CD4-positive, alpha-beta T cell treated with Interleukin-17A for 4 hours (primary cell): Measurements from ENCODE around the gene RUNDC1.
"Not testable (repeated sequence)": the region's sequence is repeated elsewhere in the genome, so short reads cannot be mapped to it uniquely, and the experiment has no call there.

Experiments
- DNase-seq: peaks from one replicate; pipeline ENCODE4 v3.0.0-alpha.2; 2020; ENCODE audit warnings: mixed read lengths

Gene RUNDC1

DNA sequence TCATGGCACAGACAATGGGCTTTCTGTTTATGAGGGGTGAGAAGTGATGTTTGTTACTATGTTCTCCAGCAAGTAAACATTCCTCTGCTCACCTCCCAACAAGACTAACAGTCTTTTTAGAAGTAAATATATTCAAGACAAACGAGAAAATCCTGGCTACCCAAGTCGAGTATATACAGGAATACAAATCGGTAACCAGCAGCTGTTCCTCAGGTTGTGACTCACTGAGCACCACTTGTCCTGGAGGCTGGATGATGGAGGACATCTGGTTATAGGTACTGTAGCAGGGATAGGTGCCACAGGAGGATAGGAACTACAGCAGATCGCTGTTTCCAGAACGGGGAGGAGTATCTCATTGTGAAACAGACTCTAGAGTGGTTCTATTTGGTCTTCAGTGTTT lies 12.5 kb downstream of the RUNDC1 start:
- no peak for DNase-seq

DNA sequence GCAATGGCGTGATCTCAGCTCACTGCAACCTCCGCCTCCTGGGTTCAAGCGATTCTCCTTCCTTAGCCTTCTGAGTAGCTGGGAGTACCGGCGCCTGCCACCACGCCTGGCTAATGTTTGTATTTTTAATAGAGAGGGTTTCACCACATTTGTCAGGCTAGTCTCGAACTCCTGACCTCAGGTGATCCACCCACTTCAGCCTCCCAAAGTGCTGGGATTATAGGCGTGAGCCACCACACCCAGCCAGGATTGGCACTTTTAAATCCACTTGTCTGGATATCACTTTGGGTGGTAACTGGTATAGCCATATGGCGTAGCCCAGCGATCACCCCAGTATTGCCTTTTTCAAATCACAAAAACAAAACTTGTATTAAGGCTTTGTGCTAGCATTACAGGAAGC lies 13.5 kb downstream of the RUNDC1 start:
- not testable (repeated sequence) for DNase-seq

DNA sequence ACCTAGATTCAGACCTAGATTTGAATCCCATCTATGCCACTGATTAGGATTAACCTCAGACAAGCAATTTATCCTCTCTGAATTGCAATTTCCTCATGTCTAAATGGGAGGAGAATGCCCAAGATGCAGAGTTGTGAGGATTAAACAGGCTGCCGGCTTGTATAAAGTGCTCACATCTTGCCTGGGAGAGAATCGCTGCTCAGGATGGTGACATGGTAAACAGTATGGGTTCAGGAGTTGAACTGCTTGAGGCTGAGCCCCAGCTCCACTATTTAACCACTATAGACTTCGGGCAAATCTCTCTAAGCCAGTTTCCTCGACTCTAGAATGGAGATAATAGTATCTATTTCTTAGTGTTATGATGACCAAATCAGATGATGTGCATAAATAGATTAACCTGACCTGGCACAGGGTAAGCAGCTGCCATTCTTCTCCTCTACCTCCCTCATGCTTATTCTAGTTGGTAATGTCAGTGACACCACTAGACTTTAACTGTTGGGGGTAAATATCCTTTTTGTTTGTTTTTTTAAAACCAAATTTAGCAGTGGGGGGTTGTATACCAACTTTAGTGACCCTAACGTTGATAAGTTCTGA lies 17.1 kb downstream of the RUNDC1 start:
- DNase-seq, result no peak

DNA sequence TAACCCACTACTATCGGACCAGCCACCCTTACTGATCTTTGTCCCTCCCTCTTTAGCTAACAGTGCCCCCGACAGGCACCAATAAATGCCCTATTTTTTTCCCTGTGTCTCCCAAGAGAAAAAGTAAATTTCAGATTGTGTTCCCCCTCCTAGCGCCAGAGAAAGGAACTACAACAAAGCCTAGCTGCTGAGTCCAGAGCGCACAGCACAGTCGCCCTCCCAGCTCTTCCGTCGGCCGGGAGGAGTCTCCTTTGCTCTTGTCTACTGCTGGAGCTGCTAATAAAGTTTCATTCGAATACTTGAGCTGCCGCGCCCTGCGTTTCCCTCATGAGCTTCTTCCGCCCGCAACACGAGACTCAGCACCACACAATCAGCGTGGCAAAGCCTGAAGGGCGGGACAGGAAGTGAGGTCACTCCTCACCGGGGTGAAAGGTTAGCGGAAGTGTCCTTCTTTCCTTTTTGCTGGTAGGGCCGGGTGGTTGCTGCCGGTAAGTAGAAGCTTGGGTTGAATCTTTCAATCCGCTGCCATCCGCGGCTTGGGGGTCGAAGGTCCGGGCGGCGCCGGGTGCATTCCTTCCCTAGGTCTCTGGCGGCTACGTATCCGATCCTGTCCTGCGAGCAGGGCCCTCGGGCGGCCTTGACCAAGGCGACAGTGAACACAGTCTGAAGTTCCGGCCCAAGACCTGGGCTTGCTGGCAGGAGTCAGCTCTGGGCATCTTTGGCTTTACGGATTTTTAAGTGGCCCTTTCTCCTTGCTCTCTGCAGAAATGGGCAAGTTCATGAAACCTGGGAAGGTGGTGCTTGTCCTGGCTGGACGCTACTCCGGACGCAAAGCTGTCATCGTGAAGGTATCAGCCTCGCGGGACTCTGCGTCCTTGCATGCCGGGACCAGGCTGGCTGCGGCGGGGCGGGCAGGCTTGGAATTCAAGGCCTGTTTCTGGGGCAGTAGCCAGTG lies 17.9 kb downstream of the RUNDC1 start, which contains the start of gene RPL27:
TSS of gene RPL27 (plus strand) at position 436 of the 955 bp plus-strand sequence. CDS start at position 768, 332 bp downstream.
- DNase-seq, result peak; percentile 98

DNA sequence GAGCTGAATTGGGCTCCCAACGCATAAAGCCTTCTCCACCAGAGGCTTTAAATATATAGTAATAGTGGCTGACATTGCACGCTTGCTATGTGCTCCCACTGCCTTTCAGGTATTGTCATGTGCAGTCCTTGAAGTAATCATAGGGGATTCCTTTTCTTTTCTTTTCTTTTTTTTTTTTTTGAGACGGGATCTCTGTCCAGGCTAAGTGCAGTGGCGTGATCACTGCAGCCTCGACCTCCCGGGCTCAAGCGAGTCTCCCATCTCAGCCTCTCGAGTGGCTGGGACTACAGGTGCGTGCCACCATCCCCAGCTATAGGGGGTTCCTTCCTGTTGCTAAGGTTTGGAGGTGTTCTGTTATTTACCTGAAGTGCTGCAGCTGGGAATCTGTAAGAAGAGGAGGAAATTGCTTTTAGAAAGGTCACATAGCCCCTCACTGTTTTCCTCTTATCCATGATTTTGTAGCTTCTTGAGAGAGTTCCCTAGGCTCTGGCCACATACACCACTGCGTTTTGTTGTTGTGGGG lies 18.7 kb downstream of the RUNDC1 start:
- no peak for DNase-seq

DNA sequence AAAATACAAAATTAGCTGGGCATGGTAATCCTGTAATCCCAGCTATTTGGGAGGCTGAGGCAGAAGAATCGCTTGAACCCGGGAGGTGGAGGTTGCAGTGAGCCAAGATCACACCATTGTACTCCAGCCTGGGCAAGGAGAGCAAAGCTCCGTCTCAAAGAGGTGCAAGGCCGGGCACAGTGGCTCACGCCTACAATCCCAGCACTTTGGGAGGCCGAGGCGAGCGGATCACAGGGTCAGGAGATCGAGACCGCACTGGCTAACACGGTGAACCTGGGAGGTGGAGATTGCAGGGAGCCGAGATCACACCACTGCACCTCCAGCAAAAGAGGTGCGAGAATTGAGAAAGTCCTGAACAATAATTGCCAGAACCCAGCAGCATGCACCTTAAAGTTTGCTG lies 20.5 kb downstream of the RUNDC1 start:
- DNase-seq, result not testable (repeated sequence)

DNA sequence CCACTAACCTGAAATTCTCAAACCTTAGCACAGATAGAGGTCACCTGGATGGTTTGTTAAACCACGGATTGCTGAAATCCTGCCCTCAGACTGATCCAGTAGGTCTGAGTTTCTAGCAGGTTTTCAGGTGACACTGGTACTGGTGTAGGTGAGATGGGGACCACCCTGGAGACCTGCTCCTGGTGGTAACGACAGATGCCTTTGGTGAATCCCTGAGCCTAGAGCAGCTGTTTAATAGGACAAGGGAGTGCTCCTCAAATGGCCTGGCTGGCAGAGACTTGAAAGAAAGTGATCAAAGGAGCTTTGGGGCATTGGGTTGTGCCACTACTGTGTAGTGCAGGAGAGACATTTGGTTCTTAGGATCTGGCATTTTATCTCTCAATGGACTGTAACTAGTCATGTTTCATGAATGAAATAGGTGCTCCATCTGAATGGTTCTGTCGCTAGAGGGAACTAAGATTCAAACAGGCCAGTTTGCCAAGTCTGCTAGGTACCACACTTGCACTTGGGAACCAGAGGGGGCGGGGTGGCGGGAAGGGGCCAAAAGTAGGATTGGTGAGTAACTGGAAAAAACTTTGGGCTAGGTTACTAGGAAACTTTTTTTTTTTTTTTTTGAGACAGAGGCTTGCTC lies 23.3 kb downstream of the RUNDC1 start:
- DNase-seq, result no peak

DNA sequence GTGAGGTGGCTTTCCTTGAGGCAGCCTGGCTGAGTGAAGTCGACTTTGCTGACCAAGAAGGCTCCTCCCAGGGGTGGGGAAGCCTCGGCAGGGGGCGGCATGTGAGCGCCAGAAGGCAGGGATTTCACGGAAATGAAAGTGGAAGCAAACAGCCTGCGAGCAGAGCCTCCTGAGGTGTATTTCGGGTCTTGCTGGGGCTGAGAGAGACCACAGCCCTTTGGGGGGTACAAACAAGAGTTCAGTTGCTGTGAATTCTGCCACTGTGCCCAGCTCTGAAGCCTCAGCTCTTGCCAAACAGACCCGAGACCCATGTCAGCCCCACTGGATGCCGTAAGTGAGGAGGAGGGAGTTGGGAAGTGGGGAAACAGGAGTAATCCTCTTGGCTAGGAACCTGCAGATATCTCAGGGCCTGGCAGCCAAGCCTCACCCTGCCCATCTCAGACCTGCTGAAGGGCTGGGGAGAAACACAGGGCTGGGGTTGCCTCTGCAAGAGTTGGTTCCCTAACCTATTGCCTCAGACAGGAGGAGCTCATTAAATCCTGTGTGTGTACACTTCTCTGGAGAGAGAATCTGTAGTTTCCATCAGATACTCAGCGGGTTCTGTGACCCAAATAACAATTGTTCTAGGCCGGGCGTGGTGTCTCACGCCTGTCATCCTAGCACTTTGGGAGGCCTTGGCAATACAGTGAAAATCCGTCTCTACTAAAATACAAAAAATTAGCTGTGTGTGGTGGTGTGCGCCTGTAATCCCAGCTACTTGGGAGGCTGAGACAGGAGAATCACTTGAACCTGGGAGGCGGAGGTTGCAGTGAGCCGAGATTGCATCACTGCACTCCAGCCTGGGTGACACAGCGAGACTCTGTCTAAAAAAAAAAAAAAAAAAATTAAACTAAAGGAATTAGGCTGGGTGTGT lies 26.5 kb downstream of the RUNDC1 start, which contains the start of gene IFI35:
TSS of gene IFI35 (plus strand) at position 146 of the 913 bp plus-strand sequence. CDS start at position 310, 164 bp downstream.
- peak; percentile 89 for DNase-seq

DNA sequence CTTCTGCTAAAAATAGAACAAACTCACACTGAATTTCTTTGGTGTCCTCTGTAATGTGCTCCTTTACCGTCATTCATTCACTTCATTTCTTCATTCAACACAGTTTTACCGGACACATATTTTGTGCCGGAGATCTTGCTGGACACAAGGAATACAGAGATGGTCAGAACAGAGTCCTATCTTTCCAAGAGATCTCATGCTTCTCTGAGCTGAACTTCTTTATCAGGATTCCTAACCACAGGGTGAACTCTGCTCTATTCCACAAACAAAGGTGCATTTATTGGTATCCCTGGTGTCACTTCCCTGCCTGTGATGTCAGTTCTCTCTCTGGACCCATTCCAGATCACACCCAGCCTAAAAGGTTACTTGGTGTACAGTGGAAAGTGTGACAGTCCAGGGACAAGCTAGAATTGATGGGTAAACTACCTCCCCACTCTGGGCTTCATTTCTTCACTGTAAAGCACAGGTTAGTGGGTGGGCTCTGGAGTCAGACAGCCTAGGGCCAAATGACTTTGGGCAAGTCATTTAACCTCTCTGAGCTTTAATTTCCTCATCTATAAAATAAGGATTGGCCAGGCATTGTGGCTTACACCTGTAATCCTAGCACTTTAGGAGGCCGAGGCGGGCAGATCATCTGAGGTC lies 30.4 kb downstream of the RUNDC1 start:
- no peak for DNase-seq

DNA sequence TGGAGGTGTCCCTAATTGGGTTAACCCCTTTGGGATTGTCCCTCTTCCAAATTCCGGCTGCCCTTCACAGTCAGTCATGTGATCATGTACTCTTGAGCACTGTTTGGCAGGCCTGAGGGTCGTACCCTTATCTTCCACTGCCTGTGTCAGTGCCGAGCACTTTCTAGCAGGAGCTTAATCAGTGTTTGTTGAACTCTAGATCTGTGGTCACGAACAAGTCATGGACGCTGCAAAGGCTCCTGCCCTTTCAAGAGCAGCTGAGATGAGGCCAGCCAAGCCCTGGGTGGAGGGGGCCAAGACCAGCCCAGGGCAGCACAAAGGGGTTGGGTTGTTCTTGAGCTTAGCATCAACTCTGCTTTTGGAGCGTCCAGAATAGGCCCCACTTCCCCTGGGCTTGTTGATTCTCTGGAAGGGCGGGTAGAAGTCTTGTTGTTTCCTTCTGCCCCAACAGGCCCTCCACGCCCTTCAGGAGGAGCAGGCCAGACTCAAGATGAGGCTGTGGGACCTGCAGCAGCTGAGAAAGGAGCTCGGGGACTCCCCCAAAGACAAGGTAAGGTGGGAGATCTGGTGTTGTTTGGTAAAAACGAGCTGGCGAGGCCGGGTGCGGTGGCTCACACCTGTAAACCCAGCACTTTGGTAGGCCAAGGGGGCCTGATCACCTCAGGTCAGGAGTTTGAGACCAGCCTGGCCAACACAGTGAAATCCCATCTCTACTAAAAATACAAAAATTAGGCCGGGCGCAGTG lies 31.5 kb downstream of the RUNDC1 start:
- DNase-seq, result no peak

DNA sequence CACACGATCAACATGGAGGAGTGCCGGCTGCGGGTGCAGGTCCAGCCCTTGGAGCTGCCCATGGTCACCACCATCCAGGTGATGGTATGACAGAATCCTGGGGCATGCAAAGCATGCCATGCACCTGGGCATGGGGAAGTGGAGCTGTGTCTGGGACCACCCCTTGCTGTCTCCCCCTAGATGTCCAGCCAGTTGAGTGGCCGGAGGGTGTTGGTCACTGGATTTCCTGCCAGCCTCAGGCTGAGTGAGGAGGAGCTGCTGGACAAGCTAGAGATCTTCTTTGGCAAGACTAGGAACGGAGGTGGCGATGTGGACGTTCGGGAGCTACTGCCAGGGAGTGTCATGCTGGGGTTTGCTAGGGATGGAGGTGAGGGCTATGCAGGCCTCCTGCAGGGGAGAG lies 32.9 kb downstream of the RUNDC1 start:
- no peak for DNase-seq

DNA sequence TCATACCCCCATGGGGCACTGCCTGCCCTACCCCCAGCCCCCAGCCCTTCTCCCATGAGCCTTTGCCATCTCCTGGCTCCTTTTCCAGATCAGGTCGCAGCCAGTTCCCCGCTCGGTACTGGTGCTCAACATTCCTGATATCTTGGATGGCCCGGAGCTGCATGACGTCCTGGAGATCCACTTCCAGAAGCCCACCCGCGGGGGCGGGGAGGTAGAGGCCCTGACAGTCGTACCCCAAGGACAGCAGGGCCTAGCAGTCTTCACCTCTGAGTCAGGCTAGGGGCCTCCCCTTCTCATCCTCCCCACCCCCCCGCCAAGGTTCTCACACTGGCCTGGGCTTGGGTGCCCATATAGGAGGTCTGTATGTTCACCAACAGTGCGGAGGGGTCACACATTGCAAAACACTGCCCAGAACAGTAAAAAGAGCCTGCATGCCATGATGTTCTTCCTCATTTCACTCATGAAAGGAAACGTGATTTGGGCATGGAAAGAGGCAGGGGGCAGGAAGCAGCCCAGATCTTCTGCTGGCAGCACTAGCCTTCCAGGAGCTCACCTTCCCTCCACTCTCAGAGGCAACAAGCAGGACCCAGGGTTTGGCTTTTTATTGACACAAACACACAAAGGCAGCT lies 33.8 kb downstream of the RUNDC1 start:
- DNase-seq, result no peak

DNA sequence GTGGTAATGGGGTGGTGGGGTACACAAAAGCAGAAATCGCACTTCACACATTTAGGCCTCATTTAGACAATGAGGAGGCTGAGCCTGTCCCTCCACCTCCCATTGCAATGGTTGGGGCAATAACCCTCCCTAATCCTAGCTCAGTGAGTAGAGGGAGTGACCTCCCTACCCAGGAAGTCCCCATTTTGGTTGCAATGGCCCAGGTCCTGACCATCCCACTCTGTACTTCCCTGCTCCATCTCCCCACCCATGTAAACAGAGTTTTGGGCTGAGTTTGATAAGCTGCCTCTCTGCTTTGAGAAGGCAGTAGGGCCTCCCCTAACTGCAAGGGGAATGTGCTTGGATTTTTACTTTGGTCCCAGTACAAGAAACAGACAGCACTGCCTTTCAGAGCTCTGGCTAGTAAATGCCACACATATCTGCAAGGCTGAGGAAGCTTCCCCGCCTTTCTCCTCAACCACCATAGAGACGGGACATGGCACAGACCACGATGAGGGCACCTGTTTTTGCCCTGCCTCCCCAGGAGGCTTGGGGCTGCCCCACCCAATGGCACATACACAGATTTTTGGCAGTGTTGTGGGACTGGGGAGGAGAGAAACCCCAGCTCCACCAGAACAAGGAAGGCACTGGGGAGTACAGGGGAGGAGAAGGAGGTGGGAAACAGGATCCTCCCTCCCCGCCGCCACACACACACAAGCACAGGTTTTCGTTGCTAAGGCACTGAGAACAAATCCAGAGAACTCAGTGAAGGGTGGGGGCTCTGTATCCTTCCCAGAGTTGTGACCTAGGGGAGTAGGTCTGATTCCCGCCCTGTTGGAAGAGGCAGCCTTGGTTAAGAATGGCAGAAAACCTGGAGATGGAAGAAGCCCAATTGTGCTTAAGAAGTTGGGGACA lies 34.5 kb downstream of the RUNDC1 start:
- DNase-seq, result no peak

DNA sequence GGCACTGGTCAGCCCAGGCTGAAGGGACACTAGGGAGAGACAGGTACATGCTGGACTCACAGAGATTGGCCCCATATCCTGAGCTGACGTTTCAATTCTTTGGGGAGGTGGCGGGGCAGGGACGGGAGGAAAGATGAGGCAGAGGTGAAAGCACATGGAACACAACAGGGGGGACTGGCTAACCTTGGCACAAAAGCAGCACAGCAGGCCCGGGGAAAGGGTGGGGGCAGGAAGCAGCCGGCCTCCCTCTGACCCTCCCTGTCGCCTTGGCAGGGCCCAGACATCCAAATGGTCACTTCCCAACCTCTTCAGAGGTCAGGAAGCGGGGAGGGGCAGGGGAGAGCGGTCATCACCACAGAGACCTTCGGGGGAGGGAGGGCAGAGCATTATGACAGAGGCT lies 35.2 kb downstream of the RUNDC1 start:
- DNase-seq, result no peak

DNA sequence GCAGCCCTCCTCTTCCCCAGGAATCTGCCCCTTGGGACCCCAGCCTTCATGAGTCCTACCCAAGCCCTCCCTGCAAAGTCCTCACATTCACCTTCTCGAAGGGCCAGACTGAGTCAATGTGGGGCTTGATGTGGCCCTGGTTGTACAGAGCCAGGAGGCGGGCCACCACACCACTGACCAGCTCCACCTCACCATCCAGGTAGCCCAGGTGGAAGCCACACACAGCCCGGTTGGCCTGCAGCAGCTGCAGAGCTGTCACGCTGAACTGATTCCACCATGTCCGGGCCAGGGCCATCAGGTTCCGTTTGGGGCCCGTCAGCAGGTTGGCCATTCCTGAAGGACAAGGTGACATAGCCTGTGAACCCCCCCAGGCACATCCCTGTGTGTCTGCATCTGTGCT lies 35.9 kb downstream of the RUNDC1 start:
- no peak for DNase-seq

DNA sequence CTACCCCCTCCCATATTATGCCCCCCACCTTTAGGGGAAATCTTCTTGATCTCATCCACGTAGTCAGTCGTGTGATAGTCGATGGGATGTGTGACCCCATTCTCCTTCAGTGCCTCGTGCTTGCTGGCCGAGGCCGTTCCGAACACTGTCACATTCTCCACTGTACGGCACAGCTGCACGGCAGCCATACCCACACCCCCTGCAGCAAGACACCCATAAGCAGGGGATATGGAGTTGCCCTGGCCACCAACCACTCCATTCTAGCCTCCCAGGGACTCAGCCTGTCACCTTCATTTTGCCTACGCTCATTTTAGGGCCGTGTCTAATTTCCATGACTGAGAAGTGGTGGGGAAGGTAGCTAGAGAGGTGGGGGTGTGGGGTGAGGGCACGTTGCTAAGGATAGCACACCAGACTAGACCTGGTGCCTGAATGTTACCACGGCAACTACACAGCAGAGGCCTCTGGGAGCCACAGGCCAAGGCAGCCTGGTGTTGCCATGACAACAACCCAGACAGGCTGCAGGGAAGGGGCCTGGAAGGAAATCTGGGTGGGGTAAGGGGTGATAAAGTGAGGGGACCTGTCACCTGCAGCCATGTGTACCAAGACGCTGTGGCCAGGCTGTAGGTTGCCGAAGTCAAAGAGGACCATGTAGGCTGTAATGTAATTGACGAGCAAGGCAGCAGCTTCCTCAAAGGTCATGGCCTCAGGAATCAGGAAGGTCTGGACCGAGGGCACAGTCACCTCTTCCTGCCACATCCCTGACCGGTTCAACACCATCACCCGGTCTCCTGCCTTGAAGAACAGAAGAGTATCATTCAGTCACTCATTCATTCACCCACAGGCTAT lies 37.9 kb downstream of the RUNDC1 start:
- DNase-seq, result no peak

DNA sequence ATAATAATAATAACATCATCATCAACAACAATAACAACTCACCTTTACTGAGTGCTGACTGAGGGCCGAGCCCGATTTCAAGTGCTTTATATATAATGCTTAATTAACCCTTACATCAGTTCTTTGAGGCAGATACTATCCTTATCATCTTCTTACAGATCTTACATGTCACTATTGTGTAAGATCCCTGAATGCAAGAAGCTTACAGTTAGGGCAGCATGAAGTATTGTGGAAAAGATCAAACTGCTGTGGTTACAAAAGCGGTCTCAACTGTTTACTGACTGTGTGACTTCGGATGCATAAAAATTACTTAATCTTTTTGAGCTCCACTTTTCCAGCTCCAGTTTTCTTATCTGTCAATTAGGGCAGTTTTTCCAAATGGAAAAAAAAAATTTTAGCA lies 38.6 kb downstream of the RUNDC1 start:
- no peak for DNase-seq

DNA sequence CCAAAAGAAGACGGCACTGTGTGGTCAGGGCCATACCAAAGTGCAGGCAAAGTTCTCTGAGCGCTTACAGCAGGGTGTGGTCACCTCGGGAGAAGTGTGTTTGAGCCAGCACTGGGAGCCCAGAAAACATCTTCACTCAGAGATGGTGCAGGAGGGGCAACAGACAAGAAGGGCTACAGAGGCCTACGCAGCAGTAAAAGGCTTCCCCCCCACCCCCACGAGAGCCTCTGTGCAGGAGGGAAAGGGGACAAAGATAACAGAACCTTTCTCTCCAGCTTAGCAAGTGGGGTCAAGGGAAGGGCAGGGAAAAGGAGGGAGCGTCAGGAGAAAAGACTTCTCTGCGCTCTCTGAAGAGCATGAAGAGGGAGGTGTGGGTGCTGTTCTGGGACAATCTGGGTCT lies 39.1 kb downstream of the RUNDC1 start:
- DNase-seq, result no peak
